ENCODE measurements around the gene USP54. TPM values are rescaled to one million over a fixed set of nuclear protein-coding genes. Genes with fewer than 3 reads are reported as not detected.

USP54 gene
- total and polyA plus RNA-seq, 2 donors (not counting 3 experiments of a cell fraction or from before 2014, with no cell fraction given) = 9.3 to 14.2 TPM

DNA sequence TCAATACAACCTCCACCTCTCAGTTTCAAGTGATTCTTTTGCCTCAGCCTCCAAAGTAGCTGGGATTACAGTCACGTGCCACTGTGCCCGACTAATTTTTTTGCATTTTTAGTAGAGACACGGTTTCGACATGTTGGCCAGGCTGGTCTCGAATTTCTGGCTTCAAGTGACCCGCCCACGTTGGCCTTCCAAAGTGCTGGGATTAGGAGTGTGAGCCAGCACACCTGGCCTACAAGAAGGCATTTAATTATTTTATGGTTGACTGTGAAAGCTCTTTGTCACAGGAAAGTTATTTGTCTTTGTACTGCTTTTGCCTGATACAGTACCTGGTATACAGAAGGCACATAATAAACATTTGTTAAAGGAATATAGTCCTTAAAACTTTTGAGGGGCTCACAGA lies 37.3 kb upstream of the USP54 start:
- intact Hi-C loops (cut with micrococcal nuclease) = loop anchor here (5.0 kb wide), 1 partner anchor 41 kb away; no protein-coding TSS in a partner anchor
- H3K4me2 ChIP-seq (ENCODE audit: insufficient read depth, low read length) = no peak overlapping the region
- dilution Hi-C loops (cut with MboI; ENCODE audit: extremely low pct_ligation_motif_present, low sequenced_read_pairs) = loop anchor here (10.0 kb wide), 1 partner anchor 94 kb away; no protein-coding TSS in a partner anchor
- H3K36me3 ChIP-seq (ENCODE audit: control insufficient read depth in 2 of 2, extremely low read depth in 1 of 2, insufficient read depth in 2 of 2, low read length in 2 of 2) = no peaks in the 10 kb centered on the region
- no peak overlapping the region for H3K9ac ChIP-seq (replicated peaks; ENCODE audit: extremely low read depth, insufficient read depth, low read length)
- no peak overlapping the region for H2AFZ ChIP-seq (ENCODE audit: low read depth, low read length)
- H3K27me3 ChIP-seq (ENCODE audit: control insufficient read depth in 2 of 2, insufficient read depth in 2 of 2, low read length in 2 of 2) = no peaks in the 10 kb centered on the region
- ChIA-PET POLR2A (no interaction called here), CTCF (no interaction called here)
- BruUV-seq (replicated peaks) = no TSS peak
- no peak for TF ChIP-seq JUN (IDR thresholded peaks at IDR 0.05; ENCODE audit: borderline replicate concordance, insufficient read depth, insufficient read length, low read depth)
- no peak for TF ChIP-seq FOS (IDR thresholded peaks at IDR 0.05; ENCODE audit: borderline replicate concordance, insufficient read depth, low read length)
- no peak for TF ChIP-seq EZH2 (IDR thresholded peaks at IDR 0.05; ENCODE audit: borderline replicate concordance, low read depth, low read length, severe bottlenecking)
- TF ChIP-seq, protein P1, sequence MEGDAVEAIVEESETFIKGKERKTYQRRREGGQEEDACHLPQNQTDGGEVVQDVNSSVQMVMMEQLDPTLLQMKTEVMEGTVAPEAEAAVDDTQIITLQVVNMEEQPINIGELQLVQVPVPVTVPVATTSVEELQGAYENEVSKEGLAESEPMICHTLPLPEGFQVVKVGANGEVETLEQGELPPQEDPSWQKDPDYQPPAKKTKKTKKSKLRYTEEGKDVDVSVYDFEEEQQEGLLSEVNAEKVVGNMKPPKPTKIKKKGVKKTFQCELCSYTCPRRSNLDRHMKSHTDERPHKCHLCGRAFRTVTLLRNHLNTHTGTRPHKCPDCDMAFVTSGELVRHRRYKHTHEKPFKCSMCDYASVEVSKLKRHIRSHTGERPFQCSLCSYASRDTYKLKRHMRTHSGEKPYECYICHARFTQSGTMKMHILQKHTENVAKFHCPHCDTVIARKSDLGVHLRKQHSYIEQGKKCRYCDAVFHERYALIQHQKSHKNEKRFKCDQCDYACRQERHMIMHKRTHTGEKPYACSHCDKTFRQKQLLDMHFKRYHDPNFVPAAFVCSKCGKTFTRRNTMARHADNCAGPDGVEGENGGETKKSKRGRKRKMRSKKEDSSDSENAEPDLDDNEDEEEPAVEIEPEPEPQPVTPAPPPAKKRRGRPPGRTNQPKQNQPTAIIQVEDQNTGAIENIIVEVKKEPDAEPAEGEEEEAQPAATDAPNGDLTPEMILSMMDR (IDR thresholded peaks at IDR 0.05; ENCODE audit: extremely low read depth in 1 of 2, insufficient read depth in 1 of 2, low read depth in 1 of 2, low read length in 2 of 2) = no peak
- TF ChIP-seq POLR2AphosphoS5 (IDR thresholded peaks at IDR 0.05; ENCODE audit: insufficient read depth, low read depth, low read length) = no peak
- TF ChIP-seq POLR2A (IDR thresholded peaks at IDR 0.05; ENCODE audit: low read depth, low read length) = no peak
- no peaks in the 10 kb centered on the region for H3K79me2 ChIP-seq (ENCODE audit: control insufficient read depth, insufficient read depth, low read length)
- no peaks in the 10 kb centered on the region for H3K9me3 ChIP-seq (replicated peaks; ENCODE audit: control insufficient read depth, insufficient read depth, low read length)
- no peak overlapping the region for H3K4me3 ChIP-seq (replicated peaks in 1 of 3; ENCODE audit: insufficient read depth in 1 of 3, low read depth in 1 of 3, low read length in 3 of 3)
- DNase-seq (ENCODE audit: low read depth, low spot score) (no peak), FAIRE-seq (no peak)
- peaks cover 9% of the 10 kb centered on the region for H3K4me1 ChIP-seq (ENCODE audit: control insufficient read depth, extremely low read depth, insufficient read depth, low read length)
- no peaks in the 10 kb centered on the region for H3K9me1 ChIP-seq (replicated peaks; ENCODE audit: control insufficient read depth, extremely low read depth, insufficient read depth, low read length)
- H4K20me1 ChIP-seq (replicated peaks; ENCODE audit: control insufficient read depth, extremely low read depth, insufficient read depth, low read length) = no peaks in the 10 kb centered on the region
- no peak overlapping the region for H3K27ac ChIP-seq (ENCODE audit: insufficient read depth, low read depth, low read length)

Data from endothelial cell of umbilical vein (primary cell).